Osteoblast (primary cell): ENCODE results near the gene C1QC. TPM values are rescaled to one million over a fixed set of nuclear protein-coding genes. Genes with fewer than 3 reads are reported as not detected.
A peak's percentile ranks its signal among the peaks of the same experiment; 100 is the strongest.

Experiments used
- DNase-seq: peaks from one replicate; pipeline ENCODE4 v3.0.0; 2011; ENCODE audit warnings: low spot score, mixed read lengths; ENCODE audit not compliant: insufficient read length; ENCODE audit errors: missing footprints
- H2AFZ ChIP-seq: 2 replicates; pipeline ENCODE4 v1.6.0; 2011; ENCODE audit warnings: mild to moderate bottlenecking, low read length
- H3K27ac ChIP-seq: 2 replicates; pipeline ENCODE4 v1.5.1; 2011; ENCODE audit warnings: mild to moderate bottlenecking, low read depth, low read length, moderate library complexity
- H3K27me3 ChIP-seq: 2 replicates; pipeline ENCODE4 v1.6.0; 2012; ENCODE audit warnings: mild to moderate bottlenecking, control low read depth, inconsistent platforms, low read length, moderate library complexity; ENCODE audit not compliant: insufficient read depth
- H3K36me3 ChIP-seq: 2 replicates; pipeline ENCODE4 v1.5.1; 2011; ENCODE audit warnings: mild to moderate bottlenecking, low read length, control low read depth, moderate library complexity; ENCODE audit not compliant: insufficient read depth
- H3K4me1 ChIP-seq: 2 replicates; pipeline ENCODE4 v1.5.1; 2011; ENCODE audit warnings: mild to moderate bottlenecking, low read length, control low read depth, moderate library complexity; ENCODE audit not compliant: insufficient read depth
- H3K4me2 ChIP-seq: 2 replicates; pipeline ENCODE4 v1.6.0; 2011; ENCODE audit warnings: mild to moderate bottlenecking, low read length; ENCODE audit not compliant: insufficient read depth
- H3K4me3 ChIP-seq: fragments of 200-600 bp; sonication (generic); 3 replicates; pipeline ENCODE4 v1.5.1; 2012; ENCODE audit warnings: mild to moderate bottlenecking, low read length, inconsistent platforms; ENCODE audit not compliant: insufficient read depth
- H3K79me2 ChIP-seq: 2 replicates; pipeline ENCODE4 v1.6.0; 2012; ENCODE audit warnings: mild to moderate bottlenecking, low read length, control low read depth, inconsistent platforms; ENCODE audit not compliant: insufficient read depth
- H3K9me3 ChIP-seq: 2 replicates; pipeline ENCODE4 v1.5.1; 2011; ENCODE audit warnings: low read depth, low read length, control low read depth
- H4K20me1 ChIP-seq: 2 replicates; pipeline ENCODE4 v1.6.0; 2012; ENCODE audit warnings: mild to moderate bottlenecking, low read length, control low read depth; ENCODE audit not compliant: insufficient read depth
- total RNA-seq: library from RNA; depleted of rRNA; stranded (reverse); fragments of >200 nt; gene quantifications from 2 replicates; pipeline ENCODE4 v1.2.3, GENCODE V29; 2012
- TF ChIP-seq, protein P1 (sequence below): IDR thresholded peaks from 2 replicates; pipeline ENCODE4 v1.5.1; 2011; ENCODE audit warnings: mild to moderate bottlenecking, low read depth, low read length, moderate library complexity; ENCODE audit errors: extremely low read depth

The C1QC gene
- total RNA-seq, 1 donor, result 2.2 TPM

DNA sequence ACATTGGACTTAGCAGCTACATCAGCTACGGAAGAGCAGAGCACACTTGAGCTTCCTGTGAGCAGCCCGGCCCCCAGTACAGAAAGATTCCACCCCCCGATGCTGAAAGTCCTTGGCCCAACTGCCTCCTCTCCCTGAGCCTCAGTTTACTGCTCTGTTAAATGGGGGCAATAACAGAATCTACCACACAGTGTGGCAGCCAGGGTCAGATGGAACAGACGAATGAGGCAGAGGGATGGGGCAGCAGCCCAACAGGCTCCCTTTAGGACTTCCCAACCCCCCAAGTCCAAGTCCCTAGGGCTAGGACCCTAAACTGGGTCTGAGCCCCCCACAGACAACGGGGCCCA lies 29.9 kb upstream of the C1QC start:
- H3K36me3 ChIP-seq, result no peaks in the 10 kb centered on the region
- no peak overlapping the region for H3K4me2 ChIP-seq
- H2AFZ ChIP-seq, result no peak overlapping the region
- no peaks in the 10 kb centered on the region for H3K79me2 ChIP-seq
- peak; percentile 35 for DNase-seq
- H4K20me1 ChIP-seq, result no peaks in the 10 kb centered on the region
- no peak overlapping the region for H3K27ac ChIP-seq
- H3K27me3 ChIP-seq, result peaks cover 17% of the 10 kb centered on the region
- H3K4me3 ChIP-seq, result no peak overlapping the region
- no peaks in the 10 kb centered on the region for H3K9me3 ChIP-seq
- H3K4me1 ChIP-seq, result no peaks in the 10 kb centered on the region
- TF ChIP-seq, protein P1, sequence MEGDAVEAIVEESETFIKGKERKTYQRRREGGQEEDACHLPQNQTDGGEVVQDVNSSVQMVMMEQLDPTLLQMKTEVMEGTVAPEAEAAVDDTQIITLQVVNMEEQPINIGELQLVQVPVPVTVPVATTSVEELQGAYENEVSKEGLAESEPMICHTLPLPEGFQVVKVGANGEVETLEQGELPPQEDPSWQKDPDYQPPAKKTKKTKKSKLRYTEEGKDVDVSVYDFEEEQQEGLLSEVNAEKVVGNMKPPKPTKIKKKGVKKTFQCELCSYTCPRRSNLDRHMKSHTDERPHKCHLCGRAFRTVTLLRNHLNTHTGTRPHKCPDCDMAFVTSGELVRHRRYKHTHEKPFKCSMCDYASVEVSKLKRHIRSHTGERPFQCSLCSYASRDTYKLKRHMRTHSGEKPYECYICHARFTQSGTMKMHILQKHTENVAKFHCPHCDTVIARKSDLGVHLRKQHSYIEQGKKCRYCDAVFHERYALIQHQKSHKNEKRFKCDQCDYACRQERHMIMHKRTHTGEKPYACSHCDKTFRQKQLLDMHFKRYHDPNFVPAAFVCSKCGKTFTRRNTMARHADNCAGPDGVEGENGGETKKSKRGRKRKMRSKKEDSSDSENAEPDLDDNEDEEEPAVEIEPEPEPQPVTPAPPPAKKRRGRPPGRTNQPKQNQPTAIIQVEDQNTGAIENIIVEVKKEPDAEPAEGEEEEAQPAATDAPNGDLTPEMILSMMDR, result no peak

DNA sequence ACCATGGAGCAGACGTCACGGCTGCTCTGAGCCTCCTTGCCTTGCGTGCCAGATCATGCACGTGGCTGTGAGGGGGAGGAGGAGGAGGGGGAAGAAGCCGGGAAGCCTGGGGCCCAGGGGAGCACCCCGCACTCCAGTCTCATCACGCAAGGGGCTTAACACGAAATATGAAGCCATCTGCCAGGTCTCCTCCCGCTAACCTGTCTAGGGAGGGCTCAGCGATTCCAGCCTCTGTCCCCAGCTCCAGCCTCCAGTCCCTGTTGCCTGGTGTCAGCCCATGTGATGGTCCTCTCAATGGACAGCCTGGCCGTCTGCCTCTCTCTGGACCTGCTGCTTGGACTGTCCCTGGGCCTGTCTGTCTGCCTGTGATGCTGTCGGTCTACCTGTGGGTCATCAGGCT lies 29.5 kb upstream of the C1QC start:
- Histone ChIP-seq H3K27me3 (peaks cover 17% of the 10 kb centered on the region), H3K27ac (no peak overlapping the region), H3K4me3 (no peak overlapping the region), H3K9me3 (no peaks in the 10 kb centered on the region), H3K79me2 (no peaks in the 10 kb centered on the region), H3K36me3 (no peaks in the 10 kb centered on the region), H3K4me2 (no peak overlapping the region), H3K4me1 (no peaks in the 10 kb centered on the region), H2AFZ (no peak overlapping the region), H4K20me1 (no peaks in the 10 kb centered on the region)
- no peak for DNase-seq
- TF ChIP-seq, protein P1, result no peak

DNA sequence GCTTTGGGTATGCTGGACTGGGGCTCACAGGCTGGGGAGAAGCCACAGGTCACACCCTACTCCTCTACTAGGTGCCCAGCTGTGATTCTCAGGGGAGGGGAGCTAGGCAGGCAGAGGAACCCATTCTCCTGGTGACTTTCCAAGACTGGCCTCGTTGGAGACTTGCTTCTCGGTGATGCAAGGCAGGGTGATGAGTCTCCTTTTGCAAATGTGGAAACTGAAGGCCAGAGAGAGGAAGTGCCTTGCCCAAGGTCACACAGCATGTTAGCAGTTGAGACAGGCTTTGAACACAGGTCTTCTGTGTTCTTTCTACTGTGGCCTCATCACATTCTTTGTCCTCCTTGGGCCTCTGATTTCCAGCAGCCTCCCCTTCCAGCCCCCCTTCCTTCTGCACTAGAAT lies 27.5 kb upstream of the C1QC start:
- Histone ChIP-seq H3K4me2 (no peak overlapping the region), H3K79me2 (no peaks in the 10 kb centered on the region), H2AFZ (no peak overlapping the region), H3K27ac (no peak overlapping the region), H3K4me3 (no peak overlapping the region), H3K4me1 (no peaks in the 10 kb centered on the region), H3K36me3 (no peaks in the 10 kb centered on the region), H3K27me3 (peaks cover 22% of the 10 kb centered on the region), H4K20me1 (no peaks in the 10 kb centered on the region), H3K9me3 (no peaks in the 10 kb centered on the region)
- peak; percentile 35 for DNase-seq
- TF ChIP-seq, protein P1, result no peak

DNA sequence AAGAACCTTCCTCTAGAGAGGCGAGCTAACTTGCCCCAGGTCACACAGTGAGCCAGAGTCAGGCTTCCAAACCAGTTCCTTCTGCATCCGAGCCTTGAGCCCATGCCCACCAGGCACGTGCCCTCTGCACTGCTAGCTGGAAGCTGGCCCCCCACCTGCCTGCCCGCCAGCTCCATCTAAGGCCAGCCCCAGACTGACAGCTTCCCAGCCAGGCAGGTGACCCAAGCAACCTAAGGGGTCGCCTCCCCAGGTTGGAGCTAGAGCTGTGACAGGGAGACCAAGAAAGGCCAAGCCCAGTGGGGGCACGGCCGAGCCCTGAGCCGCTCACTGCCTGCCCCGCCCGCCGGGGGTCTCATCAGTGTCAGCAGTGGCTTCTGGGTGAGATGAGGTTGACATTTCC lies 26.9 kb upstream of the C1QC start:
- Histone ChIP-seq H4K20me1 (no peaks in the 10 kb centered on the region), H3K4me3 (no peak overlapping the region), H3K79me2 (no peaks in the 10 kb centered on the region), H2AFZ (no peak overlapping the region), H3K36me3 (no peaks in the 10 kb centered on the region), H3K27me3 (peaks cover 22% of the 10 kb centered on the region), H3K4me2 (no peak overlapping the region), H3K27ac (no peak overlapping the region), H3K9me3 (no peaks in the 10 kb centered on the region), H3K4me1 (no peaks in the 10 kb centered on the region)
- TF ChIP-seq, protein P1, result no peak
- no peak for DNase-seq
